Skin epidermis (tissue), 12 donors: ENCODE data around the gene DGKI.

Source experiments
- H3K27ac ChIP-seq, 21 experiments: fragments of 200-600 bp; sonication (generic) in 11 of 21; one replicate each; pipeline ENCODE4 v1.5.0; 2020; ENCODE audit warnings: mild to moderate bottlenecking in 3 of 21, inconsistent platforms in 2 of 21, moderate library complexity in 2 of 21
- H3K4me3 ChIP-seq, 7 experiments: fragments of 200-600 bp; sonication (generic) in 2 of 7; one replicate each; pipeline ENCODE4 v1.5.0; 2020; ENCODE audit warnings: inconsistent platforms in 2 of 7, mild to moderate bottlenecking in 2 of 7, moderate library complexity in 1 of 7

Gene DGKI

GRCh38 chr7:137801491-137801890, 45.3 kb downstream of the DGKI start:
- Histone ChIP-seq H3K4me3 (no peak overlapping the region), H3K27ac (no peak overlapping the region)

- Histone ChIP-seq H3K4me3 (no peak overlapping the region), H3K27ac (no peak overlapping the region)
Observed at GRCh38 chr7:137801003-137801402, 45.8 kb downstream of the DGKI start.

- H3K27ac ChIP-seq = no peak overlapping the region
- H3K4me3 ChIP-seq = no peak overlapping the region
Observed at GRCh38 chr7:137798073-137798763, 48.6 kb downstream of the DGKI start.

- Histone ChIP-seq H3K4me3 (no peak overlapping the region), H3K27ac (no peak overlapping the region)
Observed at GRCh38 chr7:137795211-137795610, 51.6 kb downstream of the DGKI start.

GRCh38 chr7:137791930-137792329, 54.8 kb downstream of the DGKI start:
- Histone ChIP-seq H3K4me3 (no peak overlapping the region), H3K27ac (no peak overlapping the region)

- no peak overlapping the region for H3K27ac ChIP-seq
- H3K4me3 ChIP-seq = no peak overlapping the region
Observed at GRCh38 chr7:137790828-137791227, 55.9 kb downstream of the DGKI start.

GRCh38 chr7:137789215-137789882, 57.4 kb downstream of the DGKI start:
- no peak overlapping the region for H3K27ac ChIP-seq

GRCh38 chr7:137787301-137787976, 59.3 kb downstream of the DGKI start:
- Histone ChIP-seq H3K4me3 (no peak overlapping the region), H3K27ac (no peak overlapping the region)

More at GRCh38 chr7:137789215-137789882, 57.4 kb downstream of the DGKI start:
- no peak overlapping the region for H3K4me3 ChIP-seq

GRCh38 chr7:137778511-137778910, 68.3 kb downstream of the DGKI start:
- Histone ChIP-seq H3K4me3 (no peak overlapping the region), H3K27ac (no peak overlapping the region)

GRCh38 chr7:137774793-137775201, 72.0 kb downstream of the DGKI start:
- no peak overlapping the region for H3K4me3 ChIP-seq

GRCh38 chr7:137772748-137773147, 74.0 kb downstream of the DGKI start:
- peak overlapping the region in 7 of 21 experiments; percentile 24 to 72 (median 57) for H3K27ac ChIP-seq

More at GRCh38 chr7:137774793-137775201, 72.0 kb downstream of the DGKI start:
- H3K27ac ChIP-seq = no peak overlapping the region

GRCh38 chr7:137772316-137772715, 74.5 kb downstream of the DGKI start:
- Histone ChIP-seq H3K27ac (peak overlapping the region in 9 of 21 experiments; percentile 24 to 72 (median 52)), H3K4me3 (no peak overlapping the region)

More at GRCh38 chr7:137772748-137773147, 74.0 kb downstream of the DGKI start:
- H3K4me3 ChIP-seq = no peak overlapping the region

- H3K27ac ChIP-seq = peak overlapping the region in 9 of 21 experiments; percentile 24 to 72 (median 52)
- no peak overlapping the region for H3K4me3 ChIP-seq
Observed at GRCh38 chr7:137771679-137772078, 75.1 kb downstream of the DGKI start.

GRCh38 chr7:137771273-137771672, 75.5 kb downstream of the DGKI start:
- peak overlapping the region in 1 of 21 experiments; percentile 70 for H3K27ac ChIP-seq

GRCh38 chr7:137768366-137768765, 78.4 kb downstream of the DGKI start:
- Histone ChIP-seq H3K27ac (peak overlapping the region in 2 of 21 experiments; percentile 5 to 7), H3K4me3 (no peak overlapping the region)

More at GRCh38 chr7:137771273-137771672, 75.5 kb downstream of the DGKI start:
- no peak overlapping the region for H3K4me3 ChIP-seq

GRCh38 chr7:137762334-137762733, 84.4 kb downstream of the DGKI start:
- Histone ChIP-seq H3K27ac (no peak overlapping the region), H3K4me3 (no peak overlapping the region)

GRCh38 chr7:137760111-137760510, 86.7 kb downstream of the DGKI start:
- no peak overlapping the region for H3K27ac ChIP-seq

GRCh38 chr7:137757146-137757925, 89.4 kb downstream of the DGKI start:
- Histone ChIP-seq H3K27ac (no peak overlapping the region), H3K4me3 (no peak overlapping the region)

More at GRCh38 chr7:137760111-137760510, 86.7 kb downstream of the DGKI start:
- no peak overlapping the region for H3K4me3 ChIP-seq

GRCh38 chr7:137755846-137756651, 90.7 kb downstream of the DGKI start:
- H3K27ac ChIP-seq = no peak overlapping the region
- no peak overlapping the region for H3K4me3 ChIP-seq
